Superior temporal gyrus (tissue), 1 donor: Measurements from ENCODE around the gene UBE2E3.
A peak's percentile ranks its signal among the peaks of the same experiment; 100 is the strongest.
"Not testable (repeated sequence)": the region's sequence is repeated elsewhere in the genome, so short reads cannot be mapped to it uniquely, and the experiment has no call there.

Experiments
- DNase-seq: peaks from one replicate; pipeline ENCODE4 v3.0.0-alpha.2; 2016; ENCODE audit errors: extremely low spot score

The UBE2E3 gene

DNA sequence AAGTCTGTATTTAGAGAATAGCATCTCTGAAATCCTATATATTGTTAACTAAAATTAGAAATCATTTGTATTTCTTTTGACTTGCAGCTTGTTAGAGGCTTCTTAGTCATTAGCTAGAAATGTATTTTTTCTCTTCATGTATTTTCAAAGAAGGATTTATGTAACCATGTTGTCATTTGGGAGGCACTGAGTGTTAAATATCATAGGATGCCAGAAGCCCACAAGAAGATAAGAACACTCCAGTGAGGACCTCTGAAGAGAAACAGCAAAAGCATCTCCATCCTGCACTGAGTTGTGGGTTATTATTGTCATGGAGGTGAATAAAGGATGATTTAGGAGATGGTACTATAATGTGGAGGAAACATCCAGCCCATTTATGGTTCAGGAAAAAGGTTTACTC, 93.5 kb downstream of the UBE2E3 start:
- no peak for DNase-seq

GRCh38 chr2:181074457-181074856, 94.1 kb downstream of the UBE2E3 start:
- DNase-seq, result no peak

- DNase-seq, result no peak
These were observed 96.3 kb downstream of the UBE2E3 start for GRCh38 chr2:181076658-181077057.

- DNase-seq, result peak; percentile 85
These were observed 96.8 kb downstream of the UBE2E3 start for GRCh38 chr2:181077128-181077709.

DNA sequence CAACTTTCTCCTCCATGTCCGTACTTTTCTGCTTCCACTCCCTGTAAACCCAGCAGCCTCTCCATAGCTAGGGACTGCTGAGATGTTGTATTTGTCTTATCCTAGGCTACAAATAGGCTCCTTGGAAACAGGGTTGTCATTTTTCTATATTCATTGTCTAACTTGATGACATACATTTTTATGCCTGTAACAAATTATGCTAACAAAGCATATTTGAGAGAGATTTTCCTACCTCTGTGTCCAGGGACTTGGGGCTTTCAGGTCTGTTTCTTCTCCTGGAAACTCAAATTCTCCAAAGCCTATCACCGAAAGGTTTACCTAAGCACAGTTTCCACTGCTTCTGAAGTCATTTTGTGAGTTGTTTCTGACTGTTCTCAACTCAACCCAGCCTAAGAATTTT, 102.7 kb downstream of the UBE2E3 start:
- no peak for DNase-seq

DNA sequence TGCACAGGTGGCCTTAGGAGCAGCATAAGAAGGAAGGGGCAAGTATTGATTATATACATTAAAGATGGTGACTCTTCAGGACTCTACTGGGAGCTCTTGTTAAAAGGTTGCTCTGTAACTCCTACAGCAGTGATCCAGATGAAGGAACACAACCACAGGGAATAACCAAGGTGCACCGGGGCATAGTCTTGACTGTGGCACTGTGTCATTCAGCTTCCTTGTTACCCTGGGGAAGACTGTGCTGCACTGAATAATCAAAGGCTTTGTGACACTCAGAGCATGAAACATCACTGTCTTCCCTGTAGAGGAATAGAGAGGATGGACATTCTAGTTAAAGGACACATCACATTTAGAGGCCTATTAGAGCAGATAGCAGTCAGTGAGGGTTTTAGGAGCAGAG, 105.3 kb downstream of the UBE2E3 start:
- no peak for DNase-seq

DNA sequence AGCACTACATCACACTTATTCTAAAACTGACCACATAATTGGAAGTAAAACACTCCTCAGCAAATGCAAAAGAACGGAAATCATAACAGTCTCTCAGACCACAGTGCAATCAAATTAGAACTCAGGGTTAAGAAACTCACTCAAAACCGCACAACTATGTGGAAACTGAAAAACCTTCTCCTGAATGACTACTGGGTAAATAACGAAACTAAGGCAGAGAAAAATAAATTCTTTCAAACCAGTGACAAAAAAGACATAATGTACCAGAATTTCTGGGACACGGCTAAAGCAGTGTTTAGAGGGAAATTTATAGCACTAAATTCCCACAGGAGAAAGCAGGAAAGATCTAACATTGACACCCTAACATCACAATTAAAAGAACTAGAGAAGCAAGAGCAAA, 111.5 kb downstream of the UBE2E3 start:
- not testable (repeated sequence) for DNase-seq

- DNase-seq, result no peak
These were observed 115.1 kb downstream of the UBE2E3 start for GRCh38 chr2:181095486-181095885.

DNA sequence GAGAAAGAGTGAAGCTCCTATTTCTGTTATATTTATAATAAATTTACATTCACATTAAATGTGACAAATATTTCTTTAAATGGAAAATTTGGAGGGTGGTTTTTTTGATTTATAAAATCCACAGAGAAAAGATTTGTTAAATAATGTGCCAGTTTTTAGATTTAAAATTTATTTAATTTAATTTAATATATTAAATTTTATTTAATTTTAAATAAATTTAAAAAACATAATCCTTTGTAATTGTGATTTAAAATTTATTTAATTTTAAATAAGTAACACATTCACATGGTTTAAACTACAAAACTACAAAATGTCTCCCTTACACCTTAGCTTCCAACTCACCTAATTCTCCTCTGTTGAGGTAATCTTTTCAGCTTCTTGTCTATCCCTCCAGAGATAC, 123.3 kb downstream of the UBE2E3 start:
- DNase-seq, result no peak

DNA sequence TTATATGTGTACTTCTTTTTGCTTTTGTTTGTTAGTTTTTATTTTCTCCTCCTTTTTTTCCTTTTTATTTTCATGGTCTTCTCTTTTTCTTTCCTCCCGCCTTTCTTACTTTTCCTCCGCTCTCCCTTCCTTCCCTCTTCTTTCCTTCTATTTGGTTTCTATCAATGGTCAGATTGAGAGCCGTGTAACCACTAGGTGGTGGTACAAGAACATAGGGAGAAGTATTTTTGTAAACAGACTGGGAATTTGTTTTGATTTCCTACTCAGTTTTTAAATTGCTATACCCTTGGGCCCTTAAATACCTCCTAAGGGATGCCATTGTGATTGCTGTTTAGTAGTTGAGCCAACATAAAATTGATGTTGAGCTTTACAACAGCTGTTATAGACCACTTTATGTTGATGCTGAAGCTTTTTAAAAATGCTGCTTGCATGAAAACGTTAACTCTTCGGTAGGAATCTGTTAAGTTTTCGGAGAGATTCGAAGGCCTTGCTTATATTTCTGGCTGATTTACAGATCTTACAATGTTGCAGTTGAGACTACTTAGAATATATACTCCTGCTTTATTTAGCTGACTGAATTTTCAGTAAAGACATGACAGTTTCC, 124.2 kb downstream of the UBE2E3 start:
- peak; percentile 81 for DNase-seq

GRCh38 chr2:181105562-181105961, 125.2 kb downstream of the UBE2E3 start:
- DNase-seq, result no peak

DNA sequence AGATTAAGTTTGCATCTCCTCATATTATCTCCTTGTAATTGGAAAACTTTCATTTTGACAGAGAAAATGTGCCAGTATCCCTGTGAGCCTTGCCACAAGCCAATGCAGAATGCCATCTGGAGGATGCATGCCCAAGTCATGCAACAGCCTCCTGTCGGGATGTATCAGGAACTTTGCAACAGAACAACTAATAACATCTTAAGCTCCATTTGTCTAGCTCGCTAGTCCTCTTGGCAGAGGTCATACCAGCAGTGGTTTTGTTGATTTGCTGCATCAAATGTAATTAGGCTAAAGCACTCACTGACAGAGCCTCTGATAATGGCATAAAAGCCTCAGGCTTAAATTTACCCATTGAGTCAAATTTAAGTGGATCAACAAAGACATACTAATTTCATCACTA, 125.8 kb downstream of the UBE2E3 start:
- no peak for DNase-seq

DNA sequence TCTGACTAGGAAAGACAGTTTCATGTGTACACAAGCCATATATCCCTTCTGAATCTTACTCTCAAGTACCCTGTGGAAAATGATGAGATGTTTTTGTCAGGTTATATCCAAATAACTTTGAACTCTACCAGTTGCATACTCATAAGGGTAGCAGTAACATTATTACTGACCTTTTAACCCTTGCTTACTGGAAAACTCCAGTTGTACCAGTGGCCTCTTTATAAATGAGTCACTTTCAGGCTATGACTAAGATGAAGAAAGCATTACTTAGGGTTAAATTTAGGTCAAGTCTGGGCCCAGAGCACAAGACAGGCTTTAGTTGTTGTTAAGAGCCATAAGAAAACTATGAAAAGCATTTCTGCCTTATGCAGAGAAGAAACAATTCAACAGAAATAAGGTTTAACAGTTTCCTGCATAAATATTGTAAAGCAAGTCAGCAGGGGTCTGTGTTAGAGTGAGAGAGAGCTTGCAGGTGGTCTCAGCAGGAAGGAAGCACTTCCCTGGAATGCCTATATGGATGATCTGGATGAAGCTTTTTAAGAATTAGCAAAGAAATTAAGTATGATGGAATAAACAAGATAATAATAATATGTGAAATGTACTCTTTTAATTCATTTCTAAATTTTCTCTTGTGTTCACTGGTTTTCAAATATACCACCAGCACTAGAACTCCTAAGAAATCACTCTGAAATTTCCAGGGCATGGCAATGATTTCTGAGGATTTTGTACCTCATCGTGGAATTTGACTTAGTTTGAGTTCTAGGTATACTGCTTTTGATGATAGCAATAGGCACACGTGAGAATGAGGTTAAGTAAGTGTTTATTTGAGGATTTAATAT, 126.6 kb downstream of the UBE2E3 start:
- DNase-seq, result no peak

DNA sequence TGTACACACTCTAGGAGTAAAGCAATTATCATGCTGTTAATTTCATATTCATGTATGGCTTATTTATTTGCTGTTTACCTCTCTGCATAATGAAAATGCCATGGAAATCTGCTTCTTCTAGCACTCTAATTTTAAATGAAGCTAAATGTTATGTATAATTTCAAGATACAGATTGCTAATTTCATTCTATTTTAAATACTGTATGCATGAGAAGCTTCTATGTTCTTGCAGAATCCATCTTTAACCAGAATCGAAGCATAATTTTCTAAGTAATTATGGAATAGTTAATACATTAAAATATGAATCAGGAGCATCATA, 127.2 kb downstream of the UBE2E3 start:
- DNase-seq, result no peak

GRCh38 chr2:181111059-181111458, 130.7 kb downstream of the UBE2E3 start:
- DNase-seq, result no peak

DNA sequence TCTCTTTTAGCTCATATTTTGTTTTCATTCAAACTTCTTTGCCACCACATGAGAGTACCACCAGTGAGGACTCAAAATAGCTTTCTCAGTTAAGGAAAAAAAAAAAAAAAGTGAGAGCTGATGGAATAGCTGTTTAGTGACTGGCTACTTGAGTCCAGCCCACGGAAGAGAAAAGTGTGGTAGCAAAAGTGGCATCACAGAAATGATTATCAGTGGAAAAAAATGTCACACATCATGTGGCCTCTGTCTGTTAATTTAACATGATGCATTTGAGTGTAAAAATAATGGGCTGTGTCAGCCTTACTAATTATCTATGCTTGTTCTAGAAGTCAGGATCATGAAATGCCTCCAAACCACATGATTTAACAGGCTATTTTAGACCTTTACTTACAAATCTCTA, 132.5 kb downstream of the UBE2E3 start:
- no peak for DNase-seq
